DOHH2 (cell line): ENCODE data around the gene USF1.

Source experiments
- H3F3A ChIP-seq: fragments of 200-600 bp; sonication (generic), shearing (Covaris generic); 2 replicates; pipeline ENCODE4 v1.6.0; 2016; ENCODE audit warnings: antibody characterized with exemption, mild to moderate bottlenecking; ENCODE audit not compliant: control insufficient read depth, insufficient read depth
- H3K27ac ChIP-seq: fragments of 200-600 bp; sonication (generic); 2 replicates; pipeline ENCODE4 v1.5.1; 2014; ENCODE audit warnings: low read depth, mild to moderate bottlenecking, low read length, moderate library complexity
- H3K27me3 ChIP-seq: fragments of 200-600 bp; sonication (generic); 2 replicates; pipeline ENCODE4 v1.6.1; 2014; ENCODE audit warnings: mild to moderate bottlenecking, low read length, mixed read lengths; ENCODE audit not compliant: control insufficient read depth
- H3K36me3 ChIP-seq: fragments of 200-600 bp; sonication (generic); 2 replicates; pipeline ENCODE4 v1.6.1; 2014; ENCODE audit warnings: mild to moderate bottlenecking, low read length, moderate library complexity, mixed read lengths; ENCODE audit not compliant: control insufficient read depth
- H3K4me1 ChIP-seq: fragments of 200-600 bp; sonication (generic); 2 replicates; pipeline ENCODE4 v1.6.1; 2014; ENCODE audit warnings: mild to moderate bottlenecking, low read length, mixed read lengths; ENCODE audit not compliant: control insufficient read depth
- H3K4me2 ChIP-seq: fragments of 200-600 bp; sonication (generic); 2 replicates; pipeline ENCODE4 v1.6.0; 2014; ENCODE audit warnings: mild to moderate bottlenecking, low read length, moderate library complexity
- H3K4me3 ChIP-seq: fragments of 200-600 bp; sonication (generic); 2 replicates; pipeline ENCODE4 v1.5.1; 2014; ENCODE audit warnings: mild to moderate bottlenecking, low read length, mixed read lengths
- H3K79me2 ChIP-seq: fragments of 200-600 bp; sonication (generic); 2 replicates; pipeline ENCODE4 v1.6.1; 2014; ENCODE audit warnings: mild to moderate bottlenecking, low read length, mixed read lengths; ENCODE audit not compliant: control insufficient read depth
- H3K9me2 ChIP-seq: fragments of 200-600 bp; sonication (generic); replicated peaks from 2 replicates; pipeline ENCODE4 v1.6.1; 2014; ENCODE audit warnings: mild to moderate bottlenecking, low read length, mixed read lengths; ENCODE audit not compliant: control insufficient read depth
- H3K9me3 ChIP-seq: fragments of 200-600 bp; sonication (generic); 2 replicates; pipeline ENCODE4 v1.6.1; 2014; ENCODE audit warnings: antibody characterized with exemption, low read length, mixed read lengths; ENCODE audit not compliant: control insufficient read depth, insufficient read depth
- H4K20me1 ChIP-seq: fragments of 200-600 bp; sonication (generic); 2 replicates; pipeline ENCODE4 v1.6.0; 2014; ENCODE audit warnings: low read depth, mild to moderate bottlenecking, antibody characterized with exemption, low read length, moderate library complexity; ENCODE audit not compliant: control insufficient read depth, insufficient read depth
- EZH2phosphoT487 ChIP-seq: fragments of 200-600 bp; sonication (generic); IDR thresholded peaks from 2 replicates; pipeline ENCODE4 v1.6.1; 2017; ENCODE audit warnings: borderline replicate concordance, mild to moderate bottlenecking, antibody characterized with exemption, low read length, moderate library complexity, mixed read lengths
- TF ChIP-seq, protein P1 (sequence below): fragments of 200-600 bp; sonication (generic); IDR thresholded peaks from one replicate; pipeline ENCODE4 v1.5.1; 2014; ENCODE audit warnings: antibody characterized with exemption, mild to moderate bottlenecking, low read depth, low read length; ENCODE audit not compliant: poor library complexity, severe bottlenecking

USF1 gene

GRCh38 chr1:161054232-161054631 is 8.5 kb upstream of the USF1 start:
- Histone ChIP-seq H3K4me3 (no peak overlapping the region), H3K9me3 (no peaks in the 10 kb centered on the region), H4K20me1 (no peaks in the 10 kb centered on the region), H3K4me1 (no peaks in the 10 kb centered on the region), H3F3A (no peaks in the 10 kb centered on the region), H3K9me2 (no peaks in the 10 kb centered on the region), H3K36me3 (peaks cover 79% of the 10 kb centered on the region), H3K27ac (no peak overlapping the region), H3K27me3 (no peaks in the 10 kb centered on the region), H3K4me2 (no peak overlapping the region), H3K79me2 (peaks cover 10% of the 10 kb centered on the region)
- TF ChIP-seq, protein P1, sequence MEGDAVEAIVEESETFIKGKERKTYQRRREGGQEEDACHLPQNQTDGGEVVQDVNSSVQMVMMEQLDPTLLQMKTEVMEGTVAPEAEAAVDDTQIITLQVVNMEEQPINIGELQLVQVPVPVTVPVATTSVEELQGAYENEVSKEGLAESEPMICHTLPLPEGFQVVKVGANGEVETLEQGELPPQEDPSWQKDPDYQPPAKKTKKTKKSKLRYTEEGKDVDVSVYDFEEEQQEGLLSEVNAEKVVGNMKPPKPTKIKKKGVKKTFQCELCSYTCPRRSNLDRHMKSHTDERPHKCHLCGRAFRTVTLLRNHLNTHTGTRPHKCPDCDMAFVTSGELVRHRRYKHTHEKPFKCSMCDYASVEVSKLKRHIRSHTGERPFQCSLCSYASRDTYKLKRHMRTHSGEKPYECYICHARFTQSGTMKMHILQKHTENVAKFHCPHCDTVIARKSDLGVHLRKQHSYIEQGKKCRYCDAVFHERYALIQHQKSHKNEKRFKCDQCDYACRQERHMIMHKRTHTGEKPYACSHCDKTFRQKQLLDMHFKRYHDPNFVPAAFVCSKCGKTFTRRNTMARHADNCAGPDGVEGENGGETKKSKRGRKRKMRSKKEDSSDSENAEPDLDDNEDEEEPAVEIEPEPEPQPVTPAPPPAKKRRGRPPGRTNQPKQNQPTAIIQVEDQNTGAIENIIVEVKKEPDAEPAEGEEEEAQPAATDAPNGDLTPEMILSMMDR = no peak
- no peak for TF ChIP-seq EZH2phosphoT487

DNA sequence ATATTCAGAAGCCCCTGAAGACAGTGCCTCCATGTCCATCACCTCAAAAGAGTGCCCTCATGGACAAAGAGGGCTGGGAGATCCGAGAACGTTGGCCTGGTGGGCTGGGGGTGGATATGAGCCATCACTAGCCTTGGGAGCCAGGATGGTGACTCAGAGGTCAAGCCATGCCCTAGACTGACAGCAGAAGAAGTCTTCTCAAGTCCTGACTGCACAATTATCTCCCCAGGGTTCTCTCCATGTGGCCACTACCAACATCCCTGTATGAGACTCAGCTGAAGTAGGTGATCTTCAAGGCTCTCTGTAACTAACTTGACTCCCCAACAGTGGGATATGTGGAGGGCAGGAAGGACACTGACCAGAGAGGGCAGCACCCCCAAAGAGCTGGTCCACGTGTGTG is 7.1 kb upstream of the USF1 start:
- no peaks in the 10 kb centered on the region for H3K27me3 ChIP-seq
- H3K27ac ChIP-seq = no peak overlapping the region
- peaks cover 12% of the 10 kb centered on the region for H3K4me1 ChIP-seq
- TF ChIP-seq, protein P1 = no peak
- no peak for TF ChIP-seq EZH2phosphoT487
- no peak overlapping the region for H3K4me2 ChIP-seq
- no peaks in the 10 kb centered on the region for H3F3A ChIP-seq
- no peak overlapping the region for H3K4me3 ChIP-seq
- H3K9me2 ChIP-seq = no peaks in the 10 kb centered on the region
- H4K20me1 ChIP-seq = no peaks in the 10 kb centered on the region
- H3K36me3 ChIP-seq = peaks cover 91% of the 10 kb centered on the region
- peaks cover 10% of the 10 kb centered on the region for H3K79me2 ChIP-seq
- no peaks in the 10 kb centered on the region for H3K9me3 ChIP-seq

- Histone ChIP-seq H3K4me2 (no peak overlapping the region), H3K36me3 (peaks cover 91% of the 10 kb centered on the region), H4K20me1 (no peaks in the 10 kb centered on the region), H3K27ac (no peak overlapping the region), H3K9me2 (no peaks in the 10 kb centered on the region), H3K4me1 (peaks cover 29% of the 10 kb centered on the region), H3K9me3 (no peaks in the 10 kb centered on the region), H3K4me3 (no peak overlapping the region), H3K27me3 (no peaks in the 10 kb centered on the region), H3F3A (peaks cover 14% of the 10 kb centered on the region), H3K79me2 (peaks cover 3% of the 10 kb centered on the region)
- TF ChIP-seq, protein P1 = no peak
- no peak for TF ChIP-seq EZH2phosphoT487
These were observed 5.4 kb upstream of the USF1 start for GRCh38 chr1:161051219-161051618.
